Measurements from ENCODE around the gene AGMAT. TPM values are rescaled to one million over a fixed set of nuclear protein-coding genes. Genes with fewer than 3 reads are reported as not detected.

AGMAT gene
- total and polyA plus RNA-seq, 2 of the 13 experiments (the other 11 are each of a cell fraction or from before 2014, with no cell fraction given) = 59.1 to 174 TPM

GRCh38 chr1:15618655-15619525 lies 34.0 kb upstream of the AGMAT start (continued):
- TF ChIP-seq ZBED4 (CRISPR knock-in tag; IDR thresholded peaks at IDR 0.05; ENCODE audit: borderline replicate concordance) (0 out of 2 replicates have a peak, but pooled peaks have one; percentile 38), ZNF644 (CRISPR knock-in tag; IDR thresholded peaks at IDR 0.05; ENCODE audit: low read depth) (no peak), HINFP (CRISPR knock-in tag; IDR thresholded peaks at IDR 0.05; ENCODE audit: low read depth) (no peak), PATZ1 (CRISPR knock-in tag; IDR thresholded peaks at IDR 0.05) (peak; percentile 41; the same call in 1 of the 2 replicates), MED8 (CRISPR knock-in tag; IDR thresholded peaks at IDR 0.05; ENCODE audit: insufficient replicate concordance) (peak; percentile 28), ATF6 (CRISPR knock-in tag; conservative IDR thresholded peaks at IDR 0.05) (no peak), RCOR2 (CRISPR knock-in tag; IDR thresholded peaks at IDR 0.05) (peak; percentile 87), ZNF207 (IDR thresholded peaks at IDR 0.05; ENCODE audit: borderline replicate concordance) (no peak), NR1H2 (CRISPR knock-in tag; IDR thresholded peaks at IDR 0.05; ENCODE audit: borderline replicate concordance, low read depth) (no peak), SETDB1 (CRISPR knock-in tag; IDR thresholded peaks at IDR 0.05; ENCODE audit: borderline replicate concordance) (no peak), HNF1A (IDR thresholded peaks at IDR 0.05; ENCODE audit: low read depth) (0 out of 2 replicates have a peak, but pooled peaks have one; percentile 42), HNF1A (CRISPR knock-in tag; IDR thresholded peaks at IDR 0.05; ENCODE audit: borderline replicate concordance) (peak; percentile 59; the same call in 1 of the 2 replicates), ZNF543 (CRISPR knock-in tag; IDR thresholded peaks at IDR 0.05) (no peak), KDM4B (CRISPR knock-in tag; IDR thresholded peaks at IDR 0.05) (0 out of 2 replicates have a peak, but pooled peaks have one; percentile 23)
